NB4 (cell line): ENCODE data around the gene MCC.

Source experiments
- CTCF ChIP-seq: IDR thresholded peaks from one replicate; pipeline ENCODE4 v1.5.1; 2012; ENCODE audit warnings: low read depth, low read length
- POLR2A ChIP-seq: IDR thresholded peaks from 2 replicates; pipeline ENCODE4 v1.6.1; 2011; ENCODE audit warnings: mild to moderate bottlenecking; ENCODE audit not compliant: insufficient read length; ENCODE audit errors: extremely low read depth

- no peak for TF ChIP-seq CTCF
- TF ChIP-seq POLR2A: no peak
These were observed 336.4 kb downstream of the MCC start for GRCh38 chr5:113151641-113152379.
